H1 (cell line): Measurements from ENCODE around the gene MTFR1L. TPM values are rescaled to one million over a fixed set of nuclear protein-coding genes. Genes with fewer than 3 reads are reported as not detected.

Experiments used
- CTCF ChIA-PET: fragments of 300-600 bp; sonication (Branson Sonifier 250); formaldehyde crosslinking; loops from one replicate; lab custom pipeline; 2021; ENCODE audit not compliant: partially characterized antibody; lab: Charles Lee
- POLR2A ChIA-PET: fragments of 300-600 bp; sonication (Branson Sonifier 250); formaldehyde crosslinking; loops from one replicate; lab custom pipeline; 2021; ENCODE audit warnings: inconsistent platforms; ENCODE audit not compliant: partially characterized antibody; lab: Charles Lee
- DNase-seq, 2 experiments: peaks; one replicate each; pipeline versions ENCODE4 v3.0.0 to v3.0.0-alpha.2; 2010 to 2022; ENCODE audit warnings: low spot score in 2 of 2, low read depth in 1 of 2, mixed read lengths in 1 of 2
- FAIRE-seq: peaks from 2 replicates; lab custom pipeline; 2011; peaks lifted over from hg19 to GRCh38; lab: Jason Lieb, UNC
- H2AFZ ChIP-seq: 2 replicates; pipeline ENCODE4 v1.8.1; 2012; ENCODE audit warnings: low read length, inconsistent platforms
- H2AK5ac ChIP-seq: 2 replicates; pipeline ENCODE4 v1.6.1; 2013; ENCODE audit warnings: low read depth, low read length
- H2BK120ac ChIP-seq: replicated peaks from 2 replicates; pipeline ENCODE3; 2013; ENCODE audit warnings: low read depth, low read length, inconsistent platforms
- H2BK12ac ChIP-seq: 2 replicates; pipeline ENCODE4 v1.6.1; 2013; ENCODE audit warnings: low read depth, low read length
- H2BK15ac ChIP-seq: 2 replicates; pipeline ENCODE4 v1.6.1; 2013; ENCODE audit warnings: low read length
- H2BK20ac ChIP-seq: 2 replicates; pipeline ENCODE4 v1.6.1; 2013; ENCODE audit warnings: low read length
- H2BK5ac ChIP-seq: 2 replicates; pipeline ENCODE4 v1.6.1; 2013; ENCODE audit warnings: low read depth, low read length
- H3K14ac ChIP-seq: 2 replicates; pipeline ENCODE4 v1.6.1; 2013; ENCODE audit warnings: inconsistent platforms; ENCODE audit not compliant: insufficient read length
- H3K18ac ChIP-seq: 2 replicates; pipeline ENCODE4 v1.6.1; 2013; ENCODE audit warnings: low read length; ENCODE audit errors: extremely low read depth
- H3K23ac ChIP-seq: 2 replicates; pipeline ENCODE4 v1.6.1; 2013; ENCODE audit warnings: inconsistent platforms; ENCODE audit not compliant: insufficient read length
- H3K23me2 ChIP-seq: 2 replicates; pipeline ENCODE4 v1.6.1; 2013; ENCODE audit warnings: low read depth, low read length
- H3K27ac ChIP-seq: 2 replicates; pipeline ENCODE4 v1.6.1; 2011; ENCODE audit warnings: low read depth, low read length, inconsistent platforms
- H3K27me3 ChIP-seq, 4 experiments: replicated peaks in 1 of 4; 1 replicate in 1 of 4; 2 replicates in 3 of 4; pipeline versions ENCODE4 v1.6.1 to v1.8.1; 2011 to 2013; ENCODE audit warnings: low read length in 3 of 4, mild to moderate bottlenecking in 3 of 4, inconsistent platforms in 2 of 4, mixed read lengths in 2 of 4, moderate library complexity in 1 of 4; ENCODE audit not compliant: control insufficient read depth in 3 of 4, insufficient read depth in 3 of 4; ENCODE audit errors: extremely low read depth in 1 of 4
- H3K36me3 ChIP-seq, 4 experiments: 2 replicates each; pipeline versions ENCODE4 v1.6.1 to v1.8.1; 2011 to 2013; ENCODE audit warnings: mild to moderate bottlenecking in 4 of 4, low read length in 3 of 4, moderate library complexity in 2 of 4, control low read depth in 1 of 4, inconsistent platforms in 1 of 4; ENCODE audit not compliant: insufficient read depth in 4 of 4, control insufficient read depth in 2 of 4
- H3K4ac ChIP-seq: replicated peaks from 2 replicates; pipeline ENCODE3; 2013; ENCODE audit warnings: low read length, low read depth, mixed read lengths, inconsistent platforms; ENCODE audit not compliant: insufficient read length
- H3K4me1 ChIP-seq, 4 experiments: replicated peaks in 1 of 4; 1 replicate in 1 of 4; 2 replicates in 3 of 4; pipeline versions ENCODE4 v1.6.1 to v1.8.1; 2011 to 2013; ENCODE audit warnings: low read length in 3 of 4, inconsistent platforms in 2 of 4, mixed read lengths in 1 of 4; ENCODE audit not compliant: insufficient read depth in 4 of 4, control insufficient read depth in 3 of 4
- H3K4me2 ChIP-seq, 2 experiments: 2 replicates each; pipeline versions ENCODE4 v1.6.1 to v1.8.1; 2011 to 2013; ENCODE audit warnings: low read depth in 2 of 2, low read length in 2 of 2, control low read depth in 1 of 2, inconsistent platforms in 1 of 2, mild to moderate bottlenecking in 1 of 2; ENCODE audit not compliant: insufficient read depth in 1 of 2
- H3K4me3 ChIP-seq, 4 experiments: fragments of 200-600, 300-600 bp in 1 of 4; sonication (generic), shearing (Covaris generic), sonication (Bioruptor Twin) in 1 of 4; 2 replicates each; pipeline versions ENCODE4 v1.5.1 to v1.8.1; 2011 to 2016; ENCODE audit warnings: low read length in 4 of 4, low read depth in 3 of 4, control low read depth in 2 of 4, inconsistent platforms in 2 of 4, mild to moderate bottlenecking in 2 of 4, mixed read lengths in 1 of 4, moderate library complexity in 1 of 4; ENCODE audit not compliant: insufficient read depth in 2 of 4; ENCODE audit errors: extremely low read depth in 1 of 4
- H3K56ac ChIP-seq: replicated peaks from 2 replicates; pipeline ENCODE3; 2013; ENCODE audit warnings: low read depth, mild to moderate bottlenecking, mixed read lengths, low read length, inconsistent platforms; ENCODE audit not compliant: insufficient read length
- H3K79me1 ChIP-seq: 2 replicates; pipeline ENCODE4 v1.6.1; 2013; ENCODE audit warnings: low read depth, low read length, control low read depth
- H3K79me2 ChIP-seq, 2 experiments: 2 replicates each; pipeline versions ENCODE4 v1.6.1 to v1.8.1; 2012 to 2013; ENCODE audit warnings: low read length in 2 of 2, mild to moderate bottlenecking in 2 of 2, inconsistent platforms in 1 of 2; ENCODE audit not compliant: insufficient read depth in 2 of 2, control insufficient read depth in 1 of 2
- H3K9ac ChIP-seq, 4 experiments: replicated peaks in 1 of 4; 1 replicate in 1 of 4; 2 replicates in 3 of 4; pipeline versions ENCODE4 v1.6.1 to v1.8.1; 2011 to 2013; ENCODE audit warnings: low read depth in 3 of 4, low read length in 3 of 4, control low read depth in 2 of 4, mild to moderate bottlenecking in 2 of 4, moderate library complexity in 2 of 4, inconsistent platforms in 1 of 4; ENCODE audit errors: extremely low read depth in 1 of 4
- H3K9me3 ChIP-seq, 2 experiments: 2 replicates each; pipeline versions ENCODE4 v1.6.1 to v1.8.1; 2012 to 2013; ENCODE audit warnings: mild to moderate bottlenecking in 2 of 2, moderate library complexity in 2 of 2, control low read depth in 1 of 2, inconsistent platforms in 1 of 2, low read depth in 1 of 2, low read length in 1 of 2, mixed read lengths in 1 of 2; ENCODE audit not compliant: insufficient read depth in 2 of 2
- H4K20me1 ChIP-seq, 2 experiments: replicated peaks in 1 of 2; 2 replicates each; pipeline versions ENCODE3 to v1.8.1; 2011 to 2013; ENCODE audit warnings: inconsistent platforms in 2 of 2, low read length in 2 of 2, mild to moderate bottlenecking in 1 of 2; ENCODE audit not compliant: insufficient read depth in 2 of 2, control insufficient read depth in 1 of 2
- H4K5ac ChIP-seq: 2 replicates; pipeline ENCODE4 v1.6.1; 2013; ENCODE audit warnings: low read length, low read depth, mixed read lengths, inconsistent platforms; ENCODE audit not compliant: insufficient read length
- H4K8ac ChIP-seq: 2 replicates; pipeline ENCODE4 v1.8.0; 2013; ENCODE audit warnings: mild to moderate bottlenecking, moderate library complexity, low read length, inconsistent platforms; ENCODE audit not compliant: insufficient read depth; ENCODE audit errors: extremely low read depth
- H4K91ac ChIP-seq: replicated peaks from 2 replicates; pipeline ENCODE3; 2013; ENCODE audit warnings: low read length, mixed read lengths, inconsistent platforms; ENCODE audit not compliant: insufficient read length
- CHD1 ChIP-seq: IDR thresholded peaks from 2 replicates; pipeline ENCODE4 v1.6.1; 2012; ENCODE audit warnings: low read depth, low read length, improper control_type of control experiment
- KDM5A ChIP-seq: fragments of 200-600 bp; IDR thresholded peaks from 2 replicates; pipeline ENCODE4 v1.7.1; 2012; ENCODE audit warnings: mild to moderate bottlenecking, low read length, inconsistent platforms, mixed read lengths
- PHF8 ChIP-seq: fragments of 200-600 bp; sonication (generic); conservative IDR thresholded peaks from 2 replicates; pipeline ENCODE4 v1.7.1; 2012; ENCODE audit warnings: low read depth, mild to moderate bottlenecking, inconsistent platforms, low read length, moderate library complexity
- SP1 ChIP-seq: IDR thresholded peaks from 2 replicates; pipeline ENCODE4 v1.6.1; 2011; ENCODE audit warnings: low read depth, low read length
- TCF12 ChIP-seq: IDR thresholded peaks from 2 replicates; pipeline ENCODE4 v1.6.1; 2011; ENCODE audit warnings: low read depth, mild to moderate bottlenecking, low read length
- YY1 ChIP-seq: IDR thresholded peaks from 2 replicates; pipeline ENCODE4 v1.6.1; 2011; ENCODE audit warnings: low read depth, mild to moderate bottlenecking, low read length
- WGBS, 2 experiments: shearing (Covaris generic) in 1 of 2; methylation state at CpG; one replicate each; pipeline versions ENCODE4 v1.1.6 to v1.1.7; 2013 to 2015; ENCODE audit warnings: low lambda C conversion rate in 2 of 2, mixed read lengths in 2 of 2, inconsistent platforms in 1 of 2, low coverage in 1 of 2, missing lambda C conversion rate in 1 of 2; ENCODE audit not compliant: insufficient replicate concordance in 2 of 2, insufficient coverage in 1 of 2, insufficient read length in 1 of 2; ENCODE audit errors: extremely low coverage in 1 of 2, missing lambda C conversion rate in 1 of 2; 5-methylcytosine and 5-hydroxymethylcytosine counted together
- polyA plus RNA-seq, 7 experiments: library from polyadenylated mRNA; depleted of rRNA in 3 of 7; stranded (reverse) in 5 of 7; unstranded in 2 of 7; fragments of >200 nt in 5 of 7; fragments of 200-250 nt in 2 of 7; gene quantifications; 1 replicate in 5 of 7; 2 replicates in 1 of 7; 4 replicates in 1 of 7; pipeline versions ENCODE4 v1.2.1 to v1.2.3, GENCODE V29; 2011 to 2013; ENCODE audit warnings: missing spikeins in 2 of 7, mixed read lengths in 2 of 7
- total RNA-seq: library from RNA; stranded (reverse); fragmentation: NEBNext Ultra II Directional; extraction: Animal tissue kit (Norgen Biotek cat#: 25700); gene quantifications from 2 replicates; pipeline ENCODE4 v1.2.1, GENCODE V29; 2021
- TF ChIP-seq, protein P1 (sequence below): IDR thresholded peaks from 2 replicates; pipeline ENCODE4 v1.6.1; 2011; ENCODE audit warnings: low read length, improper control_type of control experiment

The MTFR1L gene
- total and polyA plus RNA-seq, 2 of the 8 experiments (the other 6 are each of a cell fraction or from before 2014, with no cell fraction given): 20.8 to 23.1 TPM

DNA sequence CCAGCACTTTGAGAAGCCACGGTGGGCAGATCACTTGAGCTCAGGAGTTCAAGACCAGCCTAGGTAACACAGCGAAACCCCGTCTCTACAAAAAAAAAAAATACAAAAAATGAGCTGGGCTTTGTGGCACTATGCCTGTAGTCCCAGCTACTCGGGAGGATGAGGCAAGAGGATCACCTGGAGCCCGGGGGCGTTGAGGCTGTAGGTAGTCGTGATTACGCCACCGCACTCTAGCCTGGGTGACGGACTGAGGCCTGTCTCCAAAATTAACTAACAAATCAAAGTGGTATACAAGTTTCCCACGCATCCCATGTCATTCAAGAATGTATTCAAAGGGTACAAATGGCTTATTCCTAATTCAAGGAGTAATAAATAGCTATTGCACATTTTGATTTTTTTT is 37.1 kb downstream of the MTFR1L start:
- 93% methylated on average over 11 of the region's 11 CpGs; no CpG with 5 or more reads in 1 of the 2 experiments for WGBS, 2 experiments
- no peak for FAIRE-seq

More for the DNA sequence above, 37.1 kb downstream of the MTFR1L start:
- ChIA-PET POLR2A (interaction anchor here (0.8 to 3.2 kb wide), 8 partner anchors 8 to 135 kb away, joined by 3 to 21 read pairs (median 3); partner anchors contain the start of genes MTFR1L and PAQR7), CTCF (interaction anchor here (0.6 to 1.7 kb wide), 8 partner anchors 12 to 482 kb away, joined by 3 to 7 read pairs (median 3); partner anchors contain the start of gene PAFAH2)
- Histone ChIP-seq H3K36me3 (no peaks in the 10 kb centered on the region), H3K79me1 (peaks cover 2% of the 10 kb centered on the region; the same call in 1 of the 2 replicates), H4K5ac (no peak overlapping the region), H3K4me3 (no peak overlapping the region), H4K91ac (no peak overlapping the region), H3K4me2 (no peak overlapping the region), H3K4ac (no peak overlapping the region), H4K8ac (no peak overlapping the region), H2BK120ac (no peak overlapping the region), H3K23ac (no peak overlapping the region), H3K27me3 (no peaks in the 10 kb centered on the region), H3K4me1 (no peaks in the 10 kb centered on the region; a peak in 2 of 7 replicates), H2AFZ (no peak overlapping the region), H2BK15ac (no peak overlapping the region), H4K20me1 (peaks cover 0 to 3% of the 10 kb centered on the region in 2 experiments), H3K56ac (no peak overlapping the region), H3K9me3 (no peaks in the 10 kb centered on the region), H3K14ac (no peak overlapping the region), H3K23me2 (peaks cover 14% of the 10 kb centered on the region), H3K9ac (no peak overlapping the region), H3K27ac (no peak overlapping the region), H2BK12ac (no peak overlapping the region), H3K18ac (no peak overlapping the region), H3K79me2 (peaks cover 6 to 61% of the 10 kb centered on the region in 2 experiments; a peak in 3 of 4 replicates), H2AK5ac (no peak overlapping the region), H2BK20ac (no peak overlapping the region), H2BK5ac (no peak overlapping the region)
- no peak for DNase-seq
- TF ChIP-seq KDM5A (no peak), SP1 (no peak), PHF8 (no peak), CHD1 (no peak), YY1 (no peak), TCF12 (no peak)
- TF ChIP-seq, protein P1, sequence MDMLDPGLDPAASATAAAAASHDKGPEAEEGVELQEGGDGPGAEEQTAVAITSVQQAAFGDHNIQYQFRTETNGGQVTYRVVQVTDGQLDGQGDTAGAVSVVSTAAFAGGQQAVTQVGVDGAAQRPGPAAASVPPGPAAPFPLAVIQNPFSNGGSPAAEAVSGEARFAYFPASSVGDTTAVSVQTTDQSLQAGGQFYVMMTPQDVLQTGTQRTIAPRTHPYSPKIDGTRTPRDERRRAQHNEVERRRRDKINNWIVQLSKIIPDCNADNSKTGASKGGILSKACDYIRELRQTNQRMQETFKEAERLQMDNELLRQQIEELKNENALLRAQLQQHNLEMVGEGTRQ: no peak
